Measurements from ENCODE around the gene PROP1. TPM values are rescaled to one million over a fixed set of nuclear protein-coding genes. Genes with fewer than 3 reads are reported as not detected.
"Not testable (repeated sequence)": the region's sequence is repeated elsewhere in the genome, so short reads cannot be mapped to it uniquely, and the experiment has no call there.

Gene PROP1
- total RNA-seq, 5 donors from 2014 or later (not counting 1 experiment from before 2014, with no cell fraction given), result not detected

DNA sequence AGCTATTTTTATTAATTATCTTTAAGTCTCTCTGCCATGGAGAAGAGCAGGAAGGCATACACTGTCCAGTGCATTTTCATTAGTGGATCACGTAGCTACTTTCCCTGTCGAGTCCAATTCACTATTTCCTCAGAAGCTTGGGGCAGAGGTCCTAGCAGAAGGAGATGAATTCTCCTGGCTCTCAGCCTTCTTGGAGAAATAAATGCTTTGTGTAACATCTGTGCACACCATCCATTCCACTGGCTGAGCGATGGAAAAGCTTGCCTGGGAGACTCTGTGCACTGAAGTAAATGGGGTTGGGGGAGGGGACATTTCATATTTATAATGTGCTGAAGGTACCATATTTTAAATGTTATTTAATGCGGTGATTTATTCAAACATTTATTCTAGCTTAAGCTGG lies 23.4 kb downstream of the PROP1 start:
- no peaks in the 10 kb centered on the region for H3K9me3 ChIP-seq
- peaks cover 0 to 2% of the 10 kb centered on the region in 2 donors for H3K27me3 Mint-ChIP-seq
- H3K27me3 ChIP-seq (replicated peaks in 1 of 2; ENCODE audit: control insufficient read depth in 2 of 2, extremely low read depth in 1 of 2, insufficient read depth in 2 of 2, low read length in 1 of 2), result peaks cover 0 to 4% of the 10 kb centered on the region in 2 experiments
- peaks cover 7% of the 10 kb centered on the region for H3K36me3 Mint-ChIP-seq
- no peak for ATAC-seq (replicated peaks in 1 of 4)
- no peaks in the 10 kb centered on the region for H3K4me1 Mint-ChIP-seq
- H3K4me3 ChIP-seq (ENCODE audit: control insufficient read depth in 1 of 2, extremely low read depth in 1 of 2, low read length in 1 of 2), result no peak overlapping the region
- ChIA-PET CTCF (interaction anchor here in 1 of 2 donors (0.6 kb wide), 1 partner anchor 177 kb away, joined by 3 read pairs; no protein-coding TSS in a partner anchor), POLR2A (no interaction called here)
- WGBS (ENCODE audit: insufficient coverage), result no CpG with 5 or more reads among the region's 4 CpGs
- no peak overlapping the region for H3K4me3 Mint-ChIP-seq
- H3K27ac ChIP-seq (ENCODE audit: low read length), result no peak overlapping the region
- H3K4me1 ChIP-seq (ENCODE audit: control insufficient read depth in 1 of 2, extremely low read depth in 1 of 2, insufficient read depth in 2 of 2, low read length in 2 of 2), result no peaks in the 10 kb centered on the region
- no peak overlapping the region for H3K27ac Mint-ChIP-seq
- no peaks in the 10 kb centered on the region for H3K36me3 ChIP-seq (ENCODE audit: control insufficient read depth in 2 of 2, extremely low read depth in 1 of 2, insufficient read depth in 1 of 2, low read length in 1 of 2)
- H3K9me3 Mint-ChIP-seq, result peaks cover 3 to 17% (median 7%) of the 10 kb centered on the region in 3 donors
- no peak for DNase-seq

DNA sequence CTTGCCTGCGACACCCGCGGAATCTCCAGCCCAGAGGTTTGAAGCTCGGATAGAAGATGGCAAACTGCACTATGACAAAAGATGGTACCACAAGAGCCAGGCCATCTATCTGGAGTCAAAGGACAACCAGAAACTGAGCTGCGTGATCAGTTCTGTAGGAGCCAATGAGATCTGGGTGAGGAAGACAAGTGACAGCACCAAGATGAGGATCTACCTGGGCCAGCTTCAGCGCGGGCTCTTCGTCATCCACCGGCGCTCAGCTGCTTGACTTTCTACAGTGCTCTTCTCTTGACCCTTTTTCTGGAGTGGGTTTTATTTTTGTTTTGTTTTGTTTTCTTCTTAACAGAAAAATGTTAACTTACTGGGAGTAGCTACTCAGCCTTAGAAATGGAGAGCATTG lies 24.0 kb downstream of the PROP1 start:
- POLR2A ChIA-PET; H3K27me3 Mint-ChIP-seq; H3K36me3 ChIP-seq (ENCODE audit: control insufficient read depth in 2 of 2, extremely low read depth in 1 of 2, insufficient read depth in 1 of 2, low read length in 1 of 2); ATAC-seq (replicated peaks in 1 of 4); H3K4me3 Mint-ChIP-seq; H3K27ac Mint-ChIP-seq; H3K4me3 ChIP-seq (ENCODE audit: control insufficient read depth in 1 of 2, extremely low read depth in 1 of 2, low read length in 1 of 2); H3K36me3 Mint-ChIP-seq; H3K27ac ChIP-seq (ENCODE audit: low read length); H3K4me1 Mint-ChIP-seq; H3K27me3 ChIP-seq (replicated peaks in 1 of 2; ENCODE audit: control insufficient read depth in 2 of 2, extremely low read depth in 1 of 2, insufficient read depth in 2 of 2, low read length in 1 of 2); DNase-seq; H3K9me3 ChIP-seq; H3K4me1 ChIP-seq (ENCODE audit: control insufficient read depth in 1 of 2, extremely low read depth in 1 of 2, insufficient read depth in 2 of 2, low read length in 2 of 2): not testable (repeated sequence)
- WGBS (ENCODE audit: insufficient coverage), result 100% methylated on average over 4 of the region's 10 CpGs
- H3K9me3 Mint-ChIP-seq, result peaks cover 3 to 17% (median 7%) of the 10 kb centered on the region in 3 donors
- CTCF ChIA-PET, result interaction anchor here in 1 of 2 donors (0.6 kb wide), 1 partner anchor 177 kb away, joined by 3 read pairs; no protein-coding TSS in a partner anchor

DNA sequence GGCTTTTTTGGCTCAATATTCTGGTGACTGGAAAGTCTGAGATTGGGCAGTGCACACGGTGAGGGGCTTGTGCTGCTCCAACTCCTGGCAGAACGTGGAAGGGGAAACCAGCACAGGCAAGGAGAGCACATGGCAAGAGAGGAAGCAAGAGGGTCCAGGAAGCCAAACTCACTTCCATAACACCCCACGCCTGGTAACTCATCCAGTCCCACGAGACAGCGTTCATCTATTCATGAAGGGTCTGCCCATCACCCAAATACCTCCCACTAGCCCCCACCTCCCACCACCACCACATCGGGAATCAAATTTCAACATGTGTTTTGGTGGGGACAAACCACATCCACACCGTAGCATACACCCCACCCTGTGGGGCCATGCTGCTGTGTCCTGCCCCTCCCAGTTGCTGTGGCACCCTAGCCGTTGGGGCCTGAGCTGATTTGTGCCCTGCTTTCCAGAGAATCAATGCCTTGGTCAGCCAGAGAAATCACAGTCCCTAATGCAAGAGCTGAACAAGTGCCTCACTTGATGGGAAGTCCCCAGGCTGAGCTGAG lies 27.3 kb downstream of the PROP1 start:
- Histone ChIP-seq H3K4me3 (ENCODE audit: control insufficient read depth in 1 of 2, extremely low read depth in 1 of 2, low read length in 1 of 2) (no peak overlapping the region), H3K4me1 (ENCODE audit: control insufficient read depth in 1 of 2, extremely low read depth in 1 of 2, insufficient read depth in 2 of 2, low read length in 2 of 2) (no peaks in the 10 kb centered on the region), H3K27me3 (replicated peaks in 1 of 2; ENCODE audit: control insufficient read depth in 2 of 2, extremely low read depth in 1 of 2, insufficient read depth in 2 of 2, low read length in 1 of 2) (peaks cover 0 to 2% of the 10 kb centered on the region in 2 experiments), H3K9me3 (no peaks in the 10 kb centered on the region), H3K27ac (ENCODE audit: low read length) (no peak overlapping the region), H3K36me3 (ENCODE audit: control insufficient read depth in 2 of 2, extremely low read depth in 1 of 2, insufficient read depth in 1 of 2, low read length in 1 of 2) (no peaks in the 10 kb centered on the region)
- POLR2A ChIA-PET, result interaction anchor here in 1 of 2 donors (0.6 kb wide), 2 partner anchors 312 to 433 kb away, joined by 5 to 6 read pairs; no protein-coding TSS in a partner anchor
- Mint-ChIP-seq H3K9me3 (peaks cover 0 to 4% (median 3%) of the 10 kb centered on the region in 3 donors), H3K27me3 (no peaks in the 10 kb centered on the region), H3K4me1 (peaks cover 0 to 2% (median 0%) of the 10 kb centered on the region in 3 donors), H3K36me3 (peaks cover 9% of the 10 kb centered on the region), H3K4me3 (no peak overlapping the region), H3K27ac (no peak overlapping the region)
- 81% methylated on average over 7 of the region's 8 CpGs for WGBS (ENCODE audit: insufficient coverage)
- no peak for DNase-seq
- ATAC-seq (replicated peaks in 1 of 4), result no peak
- CTCF ChIA-PET, result no interaction called here

DNA sequence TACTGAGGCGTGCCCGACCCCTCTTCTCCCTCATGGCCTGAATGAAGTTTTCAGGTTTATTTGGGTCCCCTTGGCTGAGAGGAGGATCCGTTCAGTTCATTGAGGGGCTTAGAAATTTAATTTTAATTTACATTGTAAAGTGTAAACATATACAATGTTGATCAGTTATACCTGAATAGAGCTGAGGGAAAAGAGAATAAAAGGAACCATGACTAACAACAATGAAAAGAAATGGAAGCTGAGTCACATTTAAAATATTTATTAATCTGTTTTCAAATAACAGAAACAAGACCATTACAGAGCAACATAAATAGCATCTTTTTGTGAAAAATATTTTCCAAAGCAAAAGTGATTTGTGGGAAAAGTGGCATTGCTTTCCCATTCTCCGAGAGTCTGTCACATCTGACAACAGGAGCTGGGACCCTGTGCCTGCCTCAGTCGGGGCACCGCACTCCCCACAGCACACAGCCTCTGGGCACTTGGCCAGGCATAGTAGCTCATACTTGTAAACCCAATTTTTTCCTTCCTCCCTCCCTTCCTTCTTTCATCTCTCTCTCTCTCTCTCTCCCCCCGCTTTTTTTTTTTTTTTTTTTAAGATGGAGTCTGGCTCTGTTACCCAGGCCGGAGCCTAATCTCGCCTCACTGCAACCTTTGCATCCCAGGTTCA lies 28.7 kb downstream of the PROP1 start:
- Histone ChIP-seq H3K27ac (ENCODE audit: low read length) (no peak overlapping the region), H3K4me3 (ENCODE audit: control insufficient read depth in 1 of 2, extremely low read depth in 1 of 2, low read length in 1 of 2) (no peak overlapping the region), H3K9me3 (no peaks in the 10 kb centered on the region), H3K4me1 (ENCODE audit: control insufficient read depth in 1 of 2, extremely low read depth in 1 of 2, insufficient read depth in 2 of 2, low read length in 2 of 2) (no peaks in the 10 kb centered on the region), H3K27me3 (replicated peaks in 1 of 2; ENCODE audit: control insufficient read depth in 2 of 2, extremely low read depth in 1 of 2, insufficient read depth in 2 of 2, low read length in 1 of 2) (peaks cover 0 to 2% of the 10 kb centered on the region in 2 experiments), H3K36me3 (ENCODE audit: control insufficient read depth in 2 of 2, extremely low read depth in 1 of 2, insufficient read depth in 1 of 2, low read length in 1 of 2) (no peaks in the 10 kb centered on the region)
- Mint-ChIP-seq H3K27me3 (no peaks in the 10 kb centered on the region), H3K36me3 (peaks cover 14% of the 10 kb centered on the region), H3K4me3 (no peak overlapping the region), H3K9me3 (peaks cover 0 to 4% (median 3%) of the 10 kb centered on the region in 3 donors), H3K4me1 (peaks cover 0 to 2% (median 0%) of the 10 kb centered on the region in 3 donors), H3K27ac (no peak overlapping the region)
- CTCF ChIA-PET, result no interaction called here
- WGBS (ENCODE audit: insufficient coverage), result no CpG with 5 or more reads among the region's 9 CpGs
- POLR2A ChIA-PET, result no interaction called here
- no peak for DNase-seq
- no peak for ATAC-seq (replicated peaks in 1 of 4)

DNA sequence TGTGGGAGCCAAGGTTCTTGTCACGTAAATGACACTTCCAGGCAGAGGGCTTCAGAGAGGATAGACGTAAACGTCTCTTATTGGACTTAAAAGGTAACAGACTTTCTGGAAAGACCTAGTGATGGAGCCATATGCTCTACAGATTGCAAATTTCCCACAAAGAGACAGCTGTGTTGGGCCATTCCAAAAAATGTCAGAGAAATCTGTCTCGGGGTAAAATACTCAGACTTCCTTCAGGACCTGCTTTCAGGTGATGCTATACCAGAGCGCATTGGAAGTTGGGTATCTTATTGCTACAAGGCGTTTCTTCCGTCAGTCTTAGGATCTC lies 29.2 kb downstream of the PROP1 start:
- ATAC-seq (replicated peaks in 1 of 4), result no peak

DNA sequence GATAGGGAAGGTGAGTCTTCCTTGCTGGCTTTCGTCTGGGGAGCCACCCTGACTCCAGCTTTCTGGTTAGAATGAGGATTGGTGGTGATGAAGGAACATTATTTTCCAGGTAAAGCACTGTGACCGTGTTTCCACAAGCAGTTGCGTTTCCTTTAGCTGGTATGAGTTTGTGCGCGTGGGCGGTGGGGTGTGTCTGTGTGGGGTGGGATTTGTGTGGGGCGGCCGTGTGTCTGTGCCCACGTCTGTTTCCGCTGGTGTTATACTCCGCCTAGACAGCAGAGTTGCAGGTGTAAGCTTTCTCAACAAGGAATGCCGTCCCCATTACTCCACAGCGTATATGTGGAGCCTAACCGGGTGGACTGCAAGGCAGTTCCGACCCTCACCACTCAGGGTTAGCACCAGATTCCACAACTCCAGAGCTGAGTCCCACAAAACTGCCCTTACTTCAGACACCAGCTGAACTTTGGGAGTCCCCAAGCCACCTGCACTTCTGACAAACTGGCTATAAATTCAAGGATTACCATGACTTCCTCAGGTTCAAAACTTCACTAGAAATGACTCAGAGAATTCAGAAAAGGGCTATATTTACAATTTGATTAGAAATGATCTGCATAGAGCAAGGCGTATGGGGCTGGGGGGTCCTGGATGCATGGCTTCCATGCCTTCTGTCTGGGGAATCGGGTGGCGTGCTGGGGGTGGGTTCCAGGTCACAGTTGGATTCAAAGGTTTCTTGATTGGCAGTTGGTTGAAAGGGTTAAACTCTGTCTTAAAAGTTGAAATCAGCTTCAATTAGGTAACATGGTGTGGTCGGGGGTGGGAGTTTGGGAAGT lies 29.8 kb downstream of the PROP1 start:
- peaks cover 14% of the 10 kb centered on the region for H3K36me3 Mint-ChIP-seq
- POLR2A ChIA-PET, result no interaction called here

More for the DNA sequence above, 29.2 kb downstream of the PROP1 start:
- Mint-ChIP-seq H3K4me3 (no peak overlapping the region), H3K27me3 (no peaks in the 10 kb centered on the region), H3K36me3 (peaks cover 14% of the 10 kb centered on the region), H3K4me1 (peaks cover 0 to 2% (median 0%) of the 10 kb centered on the region in 3 donors), H3K27ac (no peak overlapping the region), H3K9me3 (peaks cover 0 to 4% (median 3%) of the 10 kb centered on the region in 3 donors)
- Histone ChIP-seq H3K27ac (ENCODE audit: low read length) (no peak overlapping the region), H3K9me3 (no peaks in the 10 kb centered on the region), H3K36me3 (ENCODE audit: control insufficient read depth in 2 of 2, extremely low read depth in 1 of 2, insufficient read depth in 1 of 2, low read length in 1 of 2) (no peaks in the 10 kb centered on the region), H3K4me1 (ENCODE audit: control insufficient read depth in 1 of 2, extremely low read depth in 1 of 2, insufficient read depth in 2 of 2, low read length in 2 of 2) (no peaks in the 10 kb centered on the region), H3K27me3 (replicated peaks in 1 of 2; ENCODE audit: control insufficient read depth in 2 of 2, extremely low read depth in 1 of 2, insufficient read depth in 2 of 2, low read length in 1 of 2) (peaks cover 0 to 2% of the 10 kb centered on the region in 2 experiments), H3K4me3 (ENCODE audit: control insufficient read depth in 1 of 2, extremely low read depth in 1 of 2, low read length in 1 of 2) (no peak overlapping the region)
- CTCF ChIA-PET, result no interaction called here
- POLR2A ChIA-PET, result no interaction called here
- WGBS (ENCODE audit: insufficient coverage), result 84% methylated on average over 7 of the region's 7 CpGs
- DNase-seq, result no peak

More for the DNA sequence above, 29.8 kb downstream of the PROP1 start:
- Histone ChIP-seq H3K36me3 (ENCODE audit: control insufficient read depth in 2 of 2, extremely low read depth in 1 of 2, insufficient read depth in 1 of 2, low read length in 1 of 2) (no peaks in the 10 kb centered on the region), H3K27me3 (replicated peaks in 1 of 2; ENCODE audit: control insufficient read depth in 2 of 2, extremely low read depth in 1 of 2, insufficient read depth in 2 of 2, low read length in 1 of 2) (peaks cover 0 to 2% of the 10 kb centered on the region in 2 experiments), H3K4me1 (ENCODE audit: control insufficient read depth in 1 of 2, extremely low read depth in 1 of 2, insufficient read depth in 2 of 2, low read length in 2 of 2) (no peaks in the 10 kb centered on the region), H3K4me3 (ENCODE audit: control insufficient read depth in 1 of 2, extremely low read depth in 1 of 2, low read length in 1 of 2) (no peak overlapping the region), H3K27ac (ENCODE audit: low read length) (no peak overlapping the region), H3K9me3 (no peaks in the 10 kb centered on the region)
- 78% methylated on average over 15 of the region's 19 CpGs for WGBS (ENCODE audit: insufficient coverage)
- ATAC-seq (replicated peaks in 1 of 4), result no peak
- Mint-ChIP-seq H3K4me1 (peaks cover 0 to 2% (median 0%) of the 10 kb centered on the region in 3 donors), H3K27me3 (no peaks in the 10 kb centered on the region), H3K9me3 (peaks cover 0 to under 1% (median 0%) of the 10 kb centered on the region in 3 donors), H3K4me3 (no peak overlapping the region), H3K27ac (no peak overlapping the region)
- CTCF ChIA-PET, result no interaction called here
- DNase-seq, result no peak
